Right lobe of liver (tissue), 6 donors: ENCODE results near the gene DOLK. TPM values are rescaled to one million over a fixed set of nuclear protein-coding genes. Genes with fewer than 3 reads are reported as not detected.

Experiments used
- ATAC-seq, 4 donors: fragments of 200-7000 bp; cut with Tn5 transposase; one replicate each; pipeline ENCODE4 v1.9.1; 2020; ENCODE audit warnings: mild to moderate bottlenecking in 4 of 4, moderate library complexity in 4 of 4
- DNase-seq, 3 donors: peaks; one replicate each; pipeline ENCODE4 v3.0.0-alpha.2; 2020
- H3K27ac ChIP-seq, 3 donors: fragments of 200-600 bp; one replicate each; pipeline ENCODE4 v1.8.0; 2022
- H3K27me3 ChIP-seq, 2 donors: fragments of 200-600 bp; one replicate each; pipeline ENCODE4 v1.8.0; 2022
- H3K36me3 ChIP-seq, 4 donors: fragments of 200-600 bp; sonication (generic) in 1 of 4; one replicate each; pipeline versions ENCODE4 v1.5.1 to v1.8.0; 2017 to 2022; ENCODE audit warnings: control low read depth in 1 of 4
- H3K4me1 ChIP-seq, 4 donors: fragments of 200-600 bp; sonication (generic) in 1 of 4; one replicate each; pipeline versions ENCODE4 v1.5.1 to v1.8.0; 2017 to 2022; ENCODE audit warnings: control low read depth in 1 of 4
- H3K4me3 ChIP-seq, 3 donors: fragments of 200-600 bp; one replicate each; pipeline ENCODE4 v1.8.0; 2022
- H3K9me3 ChIP-seq, 4 donors: fragments of 200-600 bp; sonication (generic) in 1 of 4; one replicate each; pipeline versions ENCODE4 v1.5.1 to v1.8.0; 2017 to 2022; ENCODE audit warnings: control low read depth in 1 of 4
- POLR2A ChIP-seq: fragments of 450-650 bp; IDR thresholded peaks from one replicate; pipeline ENCODE4 v1.6.1; 2017; ENCODE audit warnings: antibody characterized with exemption, mild to moderate bottlenecking
- WGBS: methylation state at CpG from one replicate; pipeline ENCODE4 v1.1.6; 2018; ENCODE audit warnings: low coverage, low lambda C conversion rate; ENCODE audit not compliant: insufficient coverage; ENCODE audit errors: missing lambda C conversion rate; 5-methylcytosine and 5-hydroxymethylcytosine counted together
- intact Hi-C, 2 donors: fragments of 100-400 bp; cut with DNase I; formaldehyde crosslinking; loops; one replicate each; pipeline versions ENCODE4 v1.11.2 to v1.14.1; 2022
- total RNA-seq, 6 experiments: library from RNA; depleted of rRNA in 2 of 6; stranded (reverse); fragments of >200 nt in 2 of 6; fragmentation: NEBNext Ultra II Directional in 3 of 6; extraction: Animal tissue kit (Norgen Biotek cat#: 25700) in 3 of 6; gene quantifications; one replicate each; pipeline versions ENCODE4 v1.1.0 to v1.2.4, GENCODE V29; 2016 to 2023
- TF ChIP-seq, protein P1 (sequence below), 4 donors: fragments of 200-600 bp in 3 of 4; fragments of 450-650 bp in 1 of 4; IDR thresholded peaks; one replicate each; pipeline versions ENCODE4 v1.5.1 to v1.8.0; 2016 to 2022; ENCODE audit warnings: antibody characterized with exemption in 4 of 4, mild to moderate bottlenecking in 2 of 4
- donor health status: DM: no; HTN: yes; CAD: no.
- donor health status: DM: no; HTN: no; CAD: no.
- donor health status: DM: no; HTN: no; CAD: no.
- donor health status: DM: no; HTN: yes; CAD: no.
- donor health status: DM: no; HTN: yes; CAD: no.

Gene DOLK
- total RNA-seq, 6 experiments from 2014 or later: 6.6 to 17.3 (median 8.4) TPM

DNA sequence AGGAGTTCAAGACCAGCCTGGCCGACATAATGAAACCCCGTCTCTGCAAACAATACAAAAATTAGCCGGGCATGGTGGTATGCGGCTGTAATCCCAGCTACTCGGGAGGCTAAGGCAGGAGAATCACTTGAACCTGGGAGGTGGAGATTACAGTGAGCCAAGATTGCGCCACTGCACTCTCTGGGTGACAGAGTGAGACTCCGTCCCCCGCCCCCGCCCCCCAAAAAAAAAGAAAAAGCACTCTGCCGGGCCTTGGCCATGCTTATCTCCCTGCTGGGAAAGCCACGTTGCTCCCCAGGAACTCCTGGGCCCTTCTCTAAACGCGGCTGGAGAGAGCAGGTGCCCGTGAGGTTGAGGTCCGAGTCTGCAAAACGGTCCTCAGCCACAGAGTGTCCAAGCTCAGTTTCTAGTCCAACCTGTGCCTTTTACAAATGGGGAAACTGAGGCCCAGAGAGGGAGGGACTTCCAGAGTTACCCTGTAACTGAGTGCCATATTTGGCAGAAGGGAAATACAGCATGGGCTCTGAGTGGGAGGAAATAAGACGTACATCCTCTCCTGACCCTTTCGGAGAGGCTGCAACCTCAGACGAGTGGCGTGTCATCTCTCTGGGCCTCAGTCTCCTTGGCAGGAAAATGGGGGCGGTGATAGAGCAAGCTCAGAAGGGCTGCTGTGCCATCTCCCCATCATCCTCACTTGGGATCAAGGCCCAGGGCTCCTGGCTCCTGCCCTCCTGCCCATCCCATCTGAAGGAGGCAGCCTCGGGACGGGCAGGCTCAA is 33.2 kb downstream of the DOLK start:
- ATAC-seq: no peak
- H3K27me3 ChIP-seq: no peaks in the 10 kb centered on the region
- peak overlapping the region in 2 of 3 donors; percentile 83 to 85 for H3K4me3 ChIP-seq
- no peak for DNase-seq
- WGBS: 41% methylated on average over 7 of the region's 23 CpGs
- H3K36me3 ChIP-seq: peaks cover 0 to 31% (median 15%) of the 10 kb centered on the region in 4 donors
- peak overlapping the region; percentile 23 to 86 (median 49) for H3K27ac ChIP-seq
- H3K4me1 ChIP-seq: peaks cover 4 to 47% (median 20%) of the 10 kb centered on the region in 4 donors
- H3K9me3 ChIP-seq: no peaks in the 10 kb centered on the region
- no peak for TF ChIP-seq POLR2A
- TF ChIP-seq, protein P1, sequence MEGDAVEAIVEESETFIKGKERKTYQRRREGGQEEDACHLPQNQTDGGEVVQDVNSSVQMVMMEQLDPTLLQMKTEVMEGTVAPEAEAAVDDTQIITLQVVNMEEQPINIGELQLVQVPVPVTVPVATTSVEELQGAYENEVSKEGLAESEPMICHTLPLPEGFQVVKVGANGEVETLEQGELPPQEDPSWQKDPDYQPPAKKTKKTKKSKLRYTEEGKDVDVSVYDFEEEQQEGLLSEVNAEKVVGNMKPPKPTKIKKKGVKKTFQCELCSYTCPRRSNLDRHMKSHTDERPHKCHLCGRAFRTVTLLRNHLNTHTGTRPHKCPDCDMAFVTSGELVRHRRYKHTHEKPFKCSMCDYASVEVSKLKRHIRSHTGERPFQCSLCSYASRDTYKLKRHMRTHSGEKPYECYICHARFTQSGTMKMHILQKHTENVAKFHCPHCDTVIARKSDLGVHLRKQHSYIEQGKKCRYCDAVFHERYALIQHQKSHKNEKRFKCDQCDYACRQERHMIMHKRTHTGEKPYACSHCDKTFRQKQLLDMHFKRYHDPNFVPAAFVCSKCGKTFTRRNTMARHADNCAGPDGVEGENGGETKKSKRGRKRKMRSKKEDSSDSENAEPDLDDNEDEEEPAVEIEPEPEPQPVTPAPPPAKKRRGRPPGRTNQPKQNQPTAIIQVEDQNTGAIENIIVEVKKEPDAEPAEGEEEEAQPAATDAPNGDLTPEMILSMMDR (IDR thresholded peaks at IDR 0.05): no peak
- intact Hi-C loops: no loop called here

DNA sequence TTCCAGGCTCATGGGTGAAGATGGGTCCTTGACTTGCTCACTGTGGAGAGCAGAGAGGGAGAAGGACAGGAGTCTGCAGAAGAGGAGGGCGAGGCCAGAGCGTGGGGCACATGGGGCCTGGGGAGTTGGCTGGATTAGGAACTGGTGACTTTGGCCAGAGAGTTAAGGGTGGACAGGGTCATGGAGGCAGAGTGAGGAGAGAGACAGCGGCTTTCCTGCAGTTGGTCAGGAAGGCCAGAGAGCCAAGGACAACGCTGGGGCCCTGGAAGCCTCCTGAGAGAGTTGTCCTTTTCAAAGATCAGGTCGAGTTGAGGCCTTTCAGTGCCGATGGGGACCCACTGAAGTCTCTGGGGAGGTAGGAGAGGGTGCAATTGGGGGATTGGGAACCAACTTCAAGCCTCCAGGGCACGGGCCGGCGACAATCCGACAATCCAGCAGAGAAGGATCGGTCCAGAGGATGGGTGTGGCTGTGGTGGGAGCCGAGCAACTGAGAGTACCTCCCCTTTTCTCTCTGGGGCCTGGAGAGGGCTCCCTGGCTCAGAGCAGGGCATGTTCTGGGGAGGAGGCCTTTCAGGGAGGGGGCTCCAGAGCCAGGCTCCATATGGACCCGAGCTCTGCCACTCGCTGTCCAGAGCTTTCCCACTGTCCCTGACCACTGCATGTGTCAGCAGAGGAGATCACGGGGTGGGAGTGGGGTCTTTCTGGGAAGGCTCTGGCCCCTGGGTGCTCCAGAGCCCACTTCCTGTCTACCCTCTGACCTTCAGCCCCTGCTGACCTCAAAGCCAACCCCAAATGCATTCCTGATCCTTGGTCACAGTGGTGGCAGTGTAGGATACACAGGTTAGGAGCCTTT is 34.1 kb downstream of the DOLK start:
- intact Hi-C loops: no loop called here
- Histone ChIP-seq H3K27me3 (no peaks in the 10 kb centered on the region), H3K4me3 (no peak overlapping the region), H3K36me3 (peaks cover 2 to 40% (median 20%) of the 10 kb centered on the region in 4 donors), H3K9me3 (no peaks in the 10 kb centered on the region), H3K27ac (peak overlapping the region; percentile 23 to 60 (median 49)), H3K4me1 (peaks cover 4 to 38% (median 16%) of the 10 kb centered on the region in 4 donors)
- TF ChIP-seq POLR2A: no peak
- TF ChIP-seq, protein P1 (IDR thresholded peaks at IDR 0.05): no peak
- no peak for DNase-seq
- ATAC-seq: no peak
- WGBS: 62% methylated on average over 6 of the region's 15 CpGs

DNA sequence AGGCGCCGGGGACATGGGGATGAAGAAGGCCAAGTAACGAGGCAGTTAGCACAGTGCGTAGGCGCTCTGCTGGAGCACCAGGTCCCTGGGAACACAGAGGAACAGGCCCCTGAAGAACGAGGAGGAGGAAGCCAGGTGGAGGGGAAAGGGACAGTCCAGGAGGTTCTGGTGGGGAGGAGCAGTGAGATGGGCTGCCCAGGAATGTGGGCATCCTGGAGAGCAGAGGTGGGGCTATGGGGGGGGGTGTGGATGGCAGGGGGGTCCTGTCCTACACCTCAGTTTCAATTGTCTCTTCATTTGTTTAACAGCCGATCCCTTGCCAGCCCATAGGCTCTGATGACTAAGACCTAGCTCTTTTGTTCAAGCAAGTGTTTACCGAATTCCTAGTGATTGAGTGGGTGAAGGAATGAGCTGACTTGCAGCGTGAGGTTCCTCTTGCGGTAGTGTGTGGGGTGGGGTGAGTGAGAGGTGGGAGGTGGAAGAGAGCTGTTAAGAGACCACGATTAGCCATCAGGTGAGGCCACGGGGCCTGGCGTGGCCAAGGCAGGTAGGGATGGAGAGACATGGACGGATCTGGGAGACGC is 35.0 kb downstream of the DOLK start:
- H3K36me3 ChIP-seq: peaks cover 2 to 49% (median 26%) of the 10 kb centered on the region in 4 donors
- intact Hi-C loops: no loop called here
- no peak for TF ChIP-seq POLR2A
- TF ChIP-seq, protein P1 (IDR thresholded peaks at IDR 0.05): no peak
- no peak overlapping the region for H3K4me3 ChIP-seq
- no peaks in the 10 kb centered on the region for H3K9me3 ChIP-seq
- H3K27me3 ChIP-seq: no peaks in the 10 kb centered on the region
- DNase-seq: no peak
- no peak for ATAC-seq
- H3K27ac ChIP-seq: peak overlapping the region; percentile 49 to 68 (median 62)
- WGBS: 69% methylated on average over 14 of the region's 15 CpGs
- H3K4me1 ChIP-seq: peaks cover under 1 to 29% (median 14%) of the 10 kb centered on the region in 4 donors

DNA sequence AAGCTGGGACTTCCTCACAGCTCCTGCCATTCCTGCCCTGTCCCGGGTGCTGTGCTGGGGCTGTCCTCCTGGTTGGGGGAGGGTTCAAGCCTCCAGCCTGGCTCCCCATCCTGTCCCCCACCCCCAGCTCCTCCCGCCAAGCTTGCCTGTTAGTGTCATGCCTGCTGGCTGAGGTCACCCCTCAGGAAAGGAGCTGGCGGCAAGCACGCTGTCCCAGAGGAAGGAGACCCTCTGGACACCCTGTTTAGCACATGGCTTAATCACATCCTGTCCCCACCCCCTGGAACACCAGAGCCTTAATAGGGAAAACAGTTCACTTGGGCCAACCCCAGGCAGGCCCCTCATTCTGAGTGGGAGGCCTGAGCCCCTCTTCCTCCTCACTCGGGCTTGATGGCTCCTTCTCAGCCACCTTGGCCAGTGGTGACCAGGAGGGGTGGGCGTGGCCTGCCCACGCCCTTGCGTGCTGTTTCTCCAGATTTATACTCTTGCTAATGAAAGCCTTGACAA is 35.8 kb downstream of the DOLK start:
- WGBS: 53% methylated on average over 4 of the region's 8 CpGs
- Histone ChIP-seq H3K4me3 (no peak overlapping the region), H3K36me3 (peaks cover 2 to 57% (median 28%) of the 10 kb centered on the region in 4 donors), H3K4me1 (peaks cover 0 to 28% (median 14%) of the 10 kb centered on the region in 4 donors), H3K27me3 (no peaks in the 10 kb centered on the region), H3K27ac (peak overlapping the region; percentile 37 to 68 (median 62)), H3K9me3 (no peaks in the 10 kb centered on the region)
- intact Hi-C loops: no loop called here
- TF ChIP-seq, protein P1 (IDR thresholded peaks at IDR 0.05): no peak
- no peak for TF ChIP-seq POLR2A
- DNase-seq (peak; percentile 69 to 72 (median 70)), ATAC-seq (peak; percentile 44 to 63 (median 50))
